T-helper 17 cell (primary cell): Measurements from ENCODE around the gene SULT2B1. TPM values are rescaled to one million over a fixed set of nuclear protein-coding genes. Genes with fewer than 3 reads are reported as not detected.

Experiments
- ATAC-seq: fragments of 150-1000 bp; cut with Tn5 transposase; 2 replicates; pipeline ENCODE4 v1.10.0; 2021; ENCODE audit warnings: mild to moderate bottlenecking, moderate library complexity
- DNase-seq, 3 donors: peaks; one replicate each; pipeline versions ENCODE4 v3.0.0 to v3.0.0-alpha.2; 2020 to 2021
- H3K9me3 ChIP-seq: one replicate; pipeline ENCODE4 v1.7.0; 2013; ENCODE audit warnings: low read length, mild to moderate bottlenecking; ENCODE audit not compliant: control insufficient read depth, poor library complexity, severe bottlenecking
- H3K27ac Mint-ChIP-seq: one replicate; pipeline ENCODE4 v1.8.0; 2022; ENCODE audit warnings: mild to moderate bottlenecking, moderate library complexity, mixed read lengths
- H3K27me3 Mint-ChIP-seq: one replicate; pipeline ENCODE4 v1.8.0; 2022; ENCODE audit warnings: mixed read lengths
- H3K36me3 Mint-ChIP-seq: one replicate; pipeline ENCODE4 v1.8.0; 2022; ENCODE audit warnings: low read depth, mixed read lengths
- H3K4me1 Mint-ChIP-seq: one replicate; pipeline ENCODE4 v1.8.0; 2022; ENCODE audit warnings: mild to moderate bottlenecking, mixed read lengths
- H3K4me3 Mint-ChIP-seq: one replicate; pipeline ENCODE4 v1.8.0; 2022; ENCODE audit warnings: mild to moderate bottlenecking, moderate library complexity, mixed read lengths
- total RNA-seq, 4 donors: library from RNA in 2 of 4; stranded (reverse) in 2 of 4; gene quantifications; one replicate each; pipeline ENCODE4 v1.2.3 and lab custom pipeline; 2022 to 2026

SULT2B1 gene
- total RNA-seq, 2 donors from 2014 or later: not detected

GRCh38 chr19:48646001-48646721, 94.2 kb downstream of the SULT2B1 start, which contains the start of gene CA11:
Gene CA11 (minus strand): TSS chr19:48646187. CDS start chr19:48645632, 555 bp downstream.
- H3K4me1 Mint-ChIP-seq: peaks cover 33% of the 10 kb centered on the region
- H3K27me3 Mint-ChIP-seq: no peaks in the 10 kb centered on the region
- ATAC-seq (peak; percentile 86), DNase-seq (peak; percentile 86 to 95 (median 89))
- peak within 1 kb of the TSS; percentile 95 for H3K27ac Mint-ChIP-seq
- no peaks in the 10 kb centered on the region for H3K9me3 ChIP-seq
- H3K4me3 Mint-ChIP-seq: peak within 1 kb of the TSS; percentile 98
- H3K36me3 Mint-ChIP-seq: no peaks in the 10 kb centered on the region

- no peaks in the 10 kb centered on the region for H3K9me3 ChIP-seq
- Mint-ChIP-seq H3K4me3 (peak overlapping the region; percentile 98), H3K27me3 (no peaks in the 10 kb centered on the region), H3K27ac (peak overlapping the region; percentile 95), H3K36me3 (no peaks in the 10 kb centered on the region), H3K4me1 (peaks cover 33% of the 10 kb centered on the region)
- DNase-seq (no peak), ATAC-seq (no peak)
These were observed 94.8 kb downstream of the SULT2B1 start for GRCh38 chr19:48646722-48647216.

- no peak for DNase-seq
- peak overlapping the region; percentile 95 for H3K27ac Mint-ChIP-seq
- ATAC-seq: no peak
- H3K4me1 Mint-ChIP-seq: peaks cover 31% of the 10 kb centered on the region
- H3K27me3 Mint-ChIP-seq: no peaks in the 10 kb centered on the region
- peak overlapping the region; percentile 68 for H3K4me3 Mint-ChIP-seq
- H3K36me3 Mint-ChIP-seq: no peaks in the 10 kb centered on the region
- no peaks in the 10 kb centered on the region for H3K9me3 ChIP-seq
These were observed 96.2 kb downstream of the SULT2B1 start for GRCh38 chr19:48648134-48648533.

Other genes with a start within 250 kb of the SULT2B1 start
- 100 to 1,000 TPM; 286 to 374 TPM for gene EMP3, start 226.6 kb upstream of the SULT2B1 start, total RNA-seq
- 1 to 10 TPM; 7.9 to 8.8 TPM for gene TMEM143, start 188.2 kb upstream of the SULT2B1 start, total RNA-seq
- gene SYNGR4, start 187.8 kb upstream of the SULT2B1 start, total RNA-seq: not detected
- 10 to 100 TPM; 34.0 to 41.3 TPM for gene KDELR1, start 160.6 kb upstream of the SULT2B1 start, total RNA-seq
- gene GRIN2D, start 158.5 kb upstream of the SULT2B1 start, total RNA-seq: under 1 TPM; 0.08 to 0.17 TPM
- gene GRWD1, start 106.2 kb upstream of the SULT2B1 start, total RNA-seq: 10 to 100 TPM; 32.5 TPM
- 1 to 10 TPM; 1.7 to 2.5 TPM for gene KCNJ14, start 96.6 kb upstream of the SULT2B1 start, total RNA-seq
- gene CYTH2, start 82.8 kb upstream of the SULT2B1 start, total RNA-seq: 10 to 100 TPM; 42.3 to 53.4 TPM
- 10 to 100 TPM; 11.5 to 18.4 TPM for gene LMTK3, start 40.3 kb upstream of the SULT2B1 start, total RNA-seq
- not detected for gene SPACA4, start 54.6 kb downstream of the SULT2B1 start, total RNA-seq
- 1 to 10 TPM; 3.1 to 3.6 TPM for gene FAM83E, start 62.9 kb downstream of the SULT2B1 start, total RNA-seq
- 1,000 to 10,000 TPM; 2,478 to 2,506 TPM for gene RPL18, start 67.0 kb downstream of the SULT2B1 start, total RNA-seq
- gene SPHK2, start 67.3 kb downstream of the SULT2B1 start, total RNA-seq: 10 to 100 TPM; 11.9 to 12.6 TPM
- 10 to 100 TPM; 29.7 to 38.2 TPM for gene DBP, start 85.2 kb downstream of the SULT2B1 start, total RNA-seq
- 1 to 10 TPM; 7.4 to 9.6 TPM for gene CA11, start 94.0 kb downstream of the SULT2B1 start, total RNA-seq
- 1 to 10 TPM; 2.8 to 3.4 TPM for gene NTN5, start 120.8 kb downstream of the SULT2B1 start, total RNA-seq
- gene FUT2, start 143.8 kb downstream of the SULT2B1 start, total RNA-seq: not detected
- gene MAMSTR, start 167.6 kb downstream of the SULT2B1 start, total RNA-seq: under 1 TPM; 0.42 to 0.60 TPM
- under 1 TPM; 0.10 to 0.12 TPM for gene RASIP1, start 188.4 kb downstream of the SULT2B1 start, total RNA-seq
- not detected for gene IZUMO1, start 194.7 kb downstream of the SULT2B1 start, total RNA-seq
- under 1 TPM; 0.07 to 0.16 TPM for gene FUT1, start 200.5 kb downstream of the SULT2B1 start, total RNA-seq
- gene FGF21, start 203.4 kb downstream of the SULT2B1 start, total RNA-seq: not detected